ENCODE data around the gene IGFLR1.
"Not testable (repeated sequence)": the region's sequence is repeated elsewhere in the genome, so short reads cannot be mapped to it uniquely, and the experiment has no call there.

IGFLR1 gene

DNA sequence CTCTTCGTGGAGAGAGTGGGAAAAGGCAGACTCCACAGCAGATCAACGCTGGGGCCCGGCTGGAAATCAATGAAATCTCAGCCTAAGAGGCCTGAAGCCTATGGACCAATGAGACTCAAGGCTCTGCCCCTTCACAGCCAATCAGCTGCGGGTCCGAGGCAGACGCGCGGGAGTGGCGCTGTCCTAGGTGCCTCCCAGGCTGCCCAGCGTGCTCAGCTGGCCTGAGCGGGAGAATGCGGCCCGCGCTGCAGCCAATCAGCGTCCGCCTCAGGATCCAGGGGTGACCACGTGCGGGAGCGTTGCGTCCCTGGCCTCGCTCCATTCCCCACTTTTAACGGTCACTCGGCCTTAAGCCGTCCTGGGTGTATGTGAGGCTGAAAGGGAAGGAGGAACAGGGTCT lies 38.0 kb downstream of the IGFLR1 start, which contains the start of gene ZBTB32:
Gene ZBTB32 (plus strand): TSS at position 341 of the 400 bp plus-strand sequence. CDS start 10,069 bp downstream, outside the sequence.
- Histone ChIP-seq H3K4me1 (ENCODE audit: control insufficient read depth in 1 of 2, insufficient read depth in 2 of 2, low read length in 2 of 2) (peaks cover 0 to 7% of the 10 kb centered on the region in 2 donors), H3K27ac (ENCODE audit: low read length) (no peak within 1 kb of the TSS), H3K4me3 (ENCODE audit: low read depth in 1 of 2, low read length in 2 of 2) (no peak within 1 kb of the TSS), H3K27me3 (ENCODE audit: low read depth, low read length) (no peaks in the 10 kb centered on the region), H3K36me3 (ENCODE audit: control insufficient read depth in 1 of 2, insufficient read depth in 2 of 2, low read length in 2 of 2) (no peaks in the 10 kb centered on the region), H3K9me3 (ENCODE audit: control insufficient read depth in 1 of 2, low read length in 2 of 2) (no peaks in the 10 kb centered on the region)

DNA sequence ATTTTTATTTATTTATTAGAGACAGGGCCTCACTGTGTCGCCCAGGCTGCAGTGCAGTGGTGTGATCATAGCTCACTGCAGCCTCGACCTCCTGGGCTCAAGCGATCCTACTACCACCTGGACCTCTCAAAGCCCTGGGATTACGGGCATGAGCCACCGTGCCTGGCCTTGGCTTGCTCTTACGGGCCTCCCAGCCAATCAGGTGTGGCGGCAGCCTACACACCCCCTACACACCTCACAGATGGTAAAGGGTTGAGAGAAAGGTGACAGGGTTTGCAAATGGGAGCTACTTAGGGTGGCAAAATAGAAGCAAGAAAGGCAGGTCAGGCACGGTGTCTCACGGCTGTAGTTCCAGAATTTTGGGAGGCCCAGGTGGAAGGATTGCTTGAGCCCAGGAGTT lies 38.9 kb downstream of the IGFLR1 start:
- Histone ChIP-seq H3K27me3 (ENCODE audit: low read depth, low read length) (no peaks in the 10 kb centered on the region), H3K9me3 (ENCODE audit: control insufficient read depth in 1 of 2, low read length in 2 of 2) (no peaks in the 10 kb centered on the region), H3K4me3 (ENCODE audit: low read depth in 1 of 2, low read length in 2 of 2) (no peak overlapping the region), H3K4me1 (ENCODE audit: control insufficient read depth in 1 of 2, insufficient read depth in 2 of 2, low read length in 2 of 2) (peaks cover 0 to 7% of the 10 kb centered on the region in 2 donors), H3K36me3 (ENCODE audit: control insufficient read depth in 1 of 2, insufficient read depth in 2 of 2, low read length in 2 of 2) (no peaks in the 10 kb centered on the region), H3K27ac (ENCODE audit: low read length) (no peak overlapping the region)

DNA sequence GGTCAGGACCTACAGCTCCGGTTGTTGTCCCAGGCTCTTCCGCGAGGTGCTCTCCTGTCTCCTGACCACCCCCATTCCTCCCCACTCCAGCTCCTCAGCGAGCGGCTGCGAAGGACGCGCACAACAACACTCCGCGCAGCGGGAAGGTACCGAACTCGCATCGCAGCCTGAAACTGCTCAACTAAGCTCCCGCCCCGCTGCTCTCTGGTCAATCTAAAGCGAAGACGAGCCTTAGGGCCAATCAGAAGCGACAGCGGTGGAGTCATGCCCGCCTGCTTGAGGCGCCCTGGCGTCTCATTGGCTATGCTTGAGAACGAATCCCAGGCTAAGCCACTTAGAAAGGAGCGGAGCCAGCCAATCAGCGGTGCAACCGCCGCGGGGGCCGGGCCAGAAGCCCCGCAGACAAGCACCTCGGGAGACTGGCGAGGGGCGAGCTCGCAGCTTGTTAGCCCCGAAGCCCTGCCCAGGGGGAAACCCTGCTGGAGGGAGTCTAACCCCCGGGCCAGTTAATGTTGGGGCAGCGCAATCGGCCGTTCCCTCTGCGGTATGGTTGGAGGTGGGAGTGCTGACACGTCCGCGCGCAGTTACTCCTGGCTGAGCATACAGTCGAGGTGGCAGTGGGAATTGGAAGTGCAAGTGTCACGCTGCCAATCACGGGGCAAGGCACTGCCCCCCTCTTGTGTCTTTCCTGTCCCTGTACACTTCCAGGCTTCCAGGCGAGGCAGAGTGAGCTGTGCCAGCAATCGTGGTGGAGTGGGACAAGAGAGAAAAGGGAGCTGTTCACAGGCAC lies 39.8 kb downstream of the IGFLR1 start:
- Histone ChIP-seq H3K27ac (ENCODE audit: low read length) (no peak overlapping the region), H3K4me3 (ENCODE audit: low read depth in 1 of 2, low read length in 2 of 2) (peak overlapping the region; percentile 67 to 83), H3K9me3 (ENCODE audit: control insufficient read depth in 1 of 2, low read length in 2 of 2) (no peaks in the 10 kb centered on the region), H3K4me1 (ENCODE audit: control insufficient read depth in 1 of 2, insufficient read depth in 2 of 2, low read length in 2 of 2) (peaks cover 0 to 7% of the 10 kb centered on the region in 2 donors), H3K27me3 (ENCODE audit: low read depth, low read length) (no peaks in the 10 kb centered on the region), H3K36me3 (ENCODE audit: control insufficient read depth in 1 of 2, insufficient read depth in 2 of 2, low read length in 2 of 2) (no peaks in the 10 kb centered on the region)

DNA sequence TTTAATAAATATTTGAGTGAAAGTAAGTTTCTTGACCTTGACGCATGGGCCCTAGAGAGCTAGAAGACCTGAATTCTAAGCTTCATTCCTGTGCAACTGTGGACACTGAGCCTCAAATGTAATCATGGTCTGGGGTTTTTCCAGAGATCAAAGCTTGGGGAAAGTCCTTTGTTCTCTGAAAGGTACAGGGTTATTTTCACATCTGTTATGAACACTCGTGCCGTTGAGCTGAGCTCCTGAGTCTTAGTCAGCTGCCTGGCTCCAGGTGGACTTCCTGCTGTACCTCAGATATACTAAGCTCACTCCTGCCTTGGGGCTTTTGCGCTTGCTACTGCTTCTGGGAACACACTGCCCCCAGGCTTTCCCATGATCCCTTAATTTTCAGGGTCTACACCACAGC lies 45.4 kb downstream of the IGFLR1 start:
- Histone ChIP-seq H3K27me3 (ENCODE audit: low read depth, low read length) (no peaks in the 10 kb centered on the region), H3K27ac (ENCODE audit: low read length) (no peak overlapping the region), H3K9me3 (ENCODE audit: control insufficient read depth in 1 of 2, low read length in 2 of 2) (no peaks in the 10 kb centered on the region), H3K4me1 (ENCODE audit: control insufficient read depth in 1 of 2, insufficient read depth in 2 of 2, low read length in 2 of 2) (peaks cover 0 to 3% of the 10 kb centered on the region in 2 donors), H3K4me3 (ENCODE audit: low read depth in 1 of 2, low read length in 2 of 2) (no peak overlapping the region), H3K36me3 (ENCODE audit: control insufficient read depth in 1 of 2, insufficient read depth in 2 of 2, low read length in 2 of 2) (no peaks in the 10 kb centered on the region)

DNA sequence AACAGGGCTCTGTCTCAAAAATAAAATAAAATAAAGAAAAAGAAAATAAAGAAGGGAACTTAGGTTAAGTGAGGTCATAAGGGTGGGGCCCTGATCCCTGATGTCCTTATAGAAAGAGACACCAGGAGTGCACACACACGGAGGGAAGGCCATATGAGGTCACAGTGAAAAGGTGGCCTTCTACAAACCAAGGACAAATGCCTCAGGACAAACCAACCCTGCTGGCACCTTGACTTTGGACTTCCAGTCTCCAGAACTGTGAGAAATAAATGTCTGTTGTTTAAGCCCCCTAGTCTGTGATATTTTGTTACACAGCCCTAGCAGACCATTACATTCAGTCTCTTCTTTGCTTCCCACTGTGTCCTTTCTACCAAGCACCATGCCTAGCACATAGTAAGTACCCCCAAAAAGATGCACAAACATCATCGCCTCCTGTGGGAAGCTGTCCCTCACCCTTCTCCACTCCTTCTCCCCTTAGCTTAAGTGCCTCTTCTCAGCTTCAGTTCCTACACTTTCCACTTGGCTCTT lies 46.3 kb downstream of the IGFLR1 start:
- Histone ChIP-seq H3K27ac (ENCODE audit: low read length) (no peak overlapping the region), H3K27me3 (ENCODE audit: low read depth, low read length) (no peaks in the 10 kb centered on the region), H3K9me3 (ENCODE audit: control insufficient read depth in 1 of 2, low read length in 2 of 2) (no peaks in the 10 kb centered on the region), H3K4me1 (ENCODE audit: control insufficient read depth in 1 of 2, insufficient read depth in 2 of 2, low read length in 2 of 2) (peaks cover 0 to 3% of the 10 kb centered on the region in 2 donors), H3K36me3 (ENCODE audit: control insufficient read depth in 1 of 2, insufficient read depth in 2 of 2, low read length in 2 of 2) (no peaks in the 10 kb centered on the region), H3K4me3 (ENCODE audit: low read depth in 1 of 2, low read length in 2 of 2) (no peak overlapping the region)

DNA sequence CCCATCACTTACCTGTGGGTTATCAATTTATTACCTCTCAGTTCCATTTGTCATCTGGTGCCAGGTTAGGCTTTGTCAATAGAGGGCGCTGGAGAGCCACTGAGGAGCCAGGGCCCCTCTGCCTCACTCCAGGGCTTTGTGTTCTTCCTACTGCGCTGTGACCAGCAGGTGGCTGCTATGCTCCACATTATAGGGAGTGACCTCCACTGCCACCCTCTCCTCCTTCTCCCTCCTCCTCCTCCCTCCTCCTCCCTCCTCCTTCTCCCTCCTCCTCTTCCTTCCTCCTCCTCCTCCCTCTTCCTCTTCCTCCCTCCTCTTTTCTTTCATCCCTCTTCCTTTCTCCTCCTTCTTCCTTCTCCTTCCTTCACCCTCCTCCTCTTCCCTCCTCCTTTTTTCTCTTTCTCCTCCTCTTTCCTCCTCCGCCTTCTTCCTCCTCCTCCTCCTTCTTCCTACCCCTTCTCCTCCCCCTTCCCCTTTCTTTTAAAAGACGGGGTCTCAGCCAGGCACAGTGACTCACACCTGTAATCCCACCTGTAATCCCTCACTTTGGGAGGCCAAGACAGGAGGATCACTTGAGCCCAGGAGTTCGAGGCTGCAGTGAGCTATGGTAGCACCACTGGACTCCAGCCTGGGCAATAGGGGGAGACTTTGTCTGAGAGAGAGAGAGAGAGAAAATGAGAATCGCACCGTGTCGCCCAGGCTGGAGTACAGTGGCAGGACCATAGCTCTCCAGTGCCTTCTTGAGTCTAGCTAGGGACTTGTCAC lies 48.2 kb downstream of the IGFLR1 start:
- Histone ChIP-seq H3K36me3 (ENCODE audit: control insufficient read depth in 1 of 2, insufficient read depth in 2 of 2, low read length in 2 of 2) (no peaks in the 10 kb centered on the region), H3K27ac (ENCODE audit: low read length) (no peak overlapping the region), H3K4me1 (ENCODE audit: control insufficient read depth in 1 of 2, insufficient read depth in 2 of 2, low read length in 2 of 2) (peaks cover 0 to 3% of the 10 kb centered on the region in 2 donors), H3K9me3 (ENCODE audit: control insufficient read depth in 1 of 2, low read length in 2 of 2) (no peaks in the 10 kb centered on the region), H3K4me3 (ENCODE audit: low read depth in 1 of 2, low read length in 2 of 2) (no peak overlapping the region), H3K27me3 (ENCODE audit: low read depth, low read length) (no peaks in the 10 kb centered on the region)

DNA sequence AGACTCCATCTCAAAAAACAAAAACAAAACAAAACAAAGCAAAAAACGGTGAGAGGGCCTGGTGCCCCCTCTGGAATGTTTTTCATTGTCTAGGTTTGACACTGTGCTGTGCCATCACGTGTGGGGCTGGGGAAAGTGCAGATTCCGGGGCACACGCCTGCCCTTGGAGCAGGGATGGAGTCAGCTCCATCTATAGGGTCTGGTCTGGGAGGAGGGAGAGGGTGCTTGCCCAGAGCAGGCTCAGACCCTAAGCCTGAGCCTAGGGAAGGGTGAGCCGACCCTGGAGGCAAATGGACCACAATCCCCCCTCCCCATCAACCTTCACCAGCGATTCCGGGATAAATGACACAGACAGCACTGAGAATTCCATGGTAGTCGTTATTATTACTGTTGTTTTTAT lies 48.8 kb downstream of the IGFLR1 start:
- Histone ChIP-seq H3K4me3 (ENCODE audit: low read depth in 1 of 2, low read length in 2 of 2) (no peak overlapping the region), H3K36me3 (ENCODE audit: control insufficient read depth in 1 of 2, insufficient read depth in 2 of 2, low read length in 2 of 2) (no peaks in the 10 kb centered on the region), H3K9me3 (ENCODE audit: control insufficient read depth in 1 of 2, low read length in 2 of 2) (no peaks in the 10 kb centered on the region), H3K4me1 (ENCODE audit: control insufficient read depth in 1 of 2, insufficient read depth in 2 of 2, low read length in 2 of 2) (peaks cover 0 to 3% of the 10 kb centered on the region in 2 donors), H3K27ac (ENCODE audit: low read length) (no peak overlapping the region), H3K27me3 (ENCODE audit: low read depth, low read length) (no peaks in the 10 kb centered on the region)

DNA sequence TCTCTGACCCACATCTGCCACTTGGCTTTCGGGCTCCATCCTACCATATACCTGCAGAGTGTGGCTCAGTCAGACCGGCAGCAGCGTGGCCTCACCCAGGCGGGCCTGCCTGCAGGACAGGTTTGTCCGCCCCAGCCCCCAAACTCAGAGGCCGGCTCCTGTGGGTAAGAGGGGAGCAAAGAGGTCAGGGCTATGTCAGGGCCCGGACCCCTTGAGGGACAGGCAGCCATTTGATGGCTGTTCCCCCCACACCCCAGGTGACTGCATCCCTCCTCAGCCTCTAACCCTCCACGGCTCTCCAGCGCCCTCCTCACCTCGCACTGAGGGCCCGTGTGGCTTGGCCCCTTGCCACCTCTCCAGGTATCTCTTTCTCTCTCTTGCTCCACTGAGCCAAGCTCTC lies 50.2 kb downstream of the IGFLR1 start:
- Histone ChIP-seq H3K36me3 (ENCODE audit: control insufficient read depth in 1 of 2, insufficient read depth in 2 of 2, low read length in 2 of 2) (no peaks in the 10 kb centered on the region), H3K4me3 (ENCODE audit: low read depth in 1 of 2, low read length in 2 of 2) (no peak overlapping the region), H3K4me1 (ENCODE audit: control insufficient read depth in 1 of 2, insufficient read depth in 2 of 2, low read length in 2 of 2) (peaks cover 0 to 3% of the 10 kb centered on the region in 2 donors), H3K27me3 (ENCODE audit: low read depth, low read length) (no peaks in the 10 kb centered on the region), H3K27ac (ENCODE audit: low read length) (no peak overlapping the region), H3K9me3 (ENCODE audit: control insufficient read depth in 1 of 2, low read length in 2 of 2) (no peaks in the 10 kb centered on the region)

DNA sequence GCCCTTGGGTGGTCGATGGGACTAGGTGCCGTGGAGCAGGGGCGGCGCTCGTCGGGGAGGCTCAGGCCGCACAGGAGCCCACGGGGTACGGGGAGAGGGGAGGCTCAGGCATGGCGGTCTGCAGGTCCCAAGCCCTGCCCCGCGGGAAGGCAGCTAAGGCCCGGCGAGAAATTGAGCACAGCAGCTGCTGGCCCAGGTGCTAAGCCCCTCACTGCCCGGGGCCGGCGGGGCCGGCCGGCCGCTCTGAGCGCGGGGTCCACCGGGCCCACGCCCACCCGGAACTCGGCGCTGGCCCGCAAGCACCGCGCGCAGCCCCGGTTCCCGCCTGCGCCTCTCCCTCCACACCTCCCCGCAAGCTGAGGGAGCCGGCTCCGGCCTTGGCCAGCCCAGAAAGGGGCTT lies 51.1 kb downstream of the IGFLR1 start:
- H3K27me3 ChIP-seq (ENCODE audit: low read depth, low read length); H3K36me3 ChIP-seq (ENCODE audit: control insufficient read depth in 1 of 2, insufficient read depth in 2 of 2, low read length in 2 of 2); H3K27ac ChIP-seq (ENCODE audit: low read length): not testable (repeated sequence)

DNA sequence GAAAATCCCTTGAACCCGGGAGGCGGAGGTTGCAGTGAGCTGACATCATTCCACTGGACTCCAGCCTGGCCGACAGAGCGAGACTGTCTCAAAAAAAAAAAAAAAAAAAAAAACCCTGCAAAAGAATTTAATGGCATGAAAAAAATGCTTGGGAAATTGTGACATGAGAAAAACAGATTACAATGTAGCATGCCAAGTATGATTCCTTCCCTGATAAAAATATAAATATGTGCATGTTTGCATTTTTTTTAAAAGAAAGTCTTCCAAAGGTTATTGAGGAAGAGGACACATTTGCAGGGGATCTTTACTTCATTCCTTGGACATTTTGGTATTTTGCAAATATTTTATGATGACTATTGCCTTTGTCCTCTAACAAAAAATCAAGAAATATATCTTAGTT lies 52.4 kb downstream of the IGFLR1 start:
- Histone ChIP-seq H3K9me3 (ENCODE audit: control insufficient read depth in 1 of 2, low read length in 2 of 2) (no peaks in the 10 kb centered on the region), H3K27ac (ENCODE audit: low read length) (no peak overlapping the region), H3K4me3 (ENCODE audit: low read depth in 1 of 2, low read length in 2 of 2) (no peak overlapping the region), H3K27me3 (ENCODE audit: low read depth, low read length) (no peaks in the 10 kb centered on the region), H3K36me3 (ENCODE audit: control insufficient read depth in 1 of 2, insufficient read depth in 2 of 2, low read length in 2 of 2) (no peaks in the 10 kb centered on the region), H3K4me1 (ENCODE audit: control insufficient read depth in 1 of 2, insufficient read depth in 2 of 2, low read length in 2 of 2) (peaks cover 0 to 3% of the 10 kb centered on the region in 2 donors)

More for the DNA sequence above, 51.1 kb downstream of the IGFLR1 start:
- not testable (repeated sequence) for H3K4me1 ChIP-seq (ENCODE audit: control insufficient read depth in 1 of 2, insufficient read depth in 2 of 2, low read length in 2 of 2); H3K4me3 ChIP-seq (ENCODE audit: low read depth in 1 of 2, low read length in 2 of 2); H3K9me3 ChIP-seq (ENCODE audit: control insufficient read depth in 1 of 2, low read length in 2 of 2)
